ENCODE measurements around the gene SCN5A.
A peak's percentile ranks its signal among the peaks of the same experiment; 100 is the strongest.

SCN5A gene

GRCh38 chr3:38538773-38539353, 110.6 kb downstream of the SCN5A start:
- DNase-seq (ENCODE audit: low spot score) = no peak

GRCh38 chr3:38536671-38537070, 112.8 kb downstream of the SCN5A start:
- DNase-seq (ENCODE audit: low spot score) = no peak

DNA sequence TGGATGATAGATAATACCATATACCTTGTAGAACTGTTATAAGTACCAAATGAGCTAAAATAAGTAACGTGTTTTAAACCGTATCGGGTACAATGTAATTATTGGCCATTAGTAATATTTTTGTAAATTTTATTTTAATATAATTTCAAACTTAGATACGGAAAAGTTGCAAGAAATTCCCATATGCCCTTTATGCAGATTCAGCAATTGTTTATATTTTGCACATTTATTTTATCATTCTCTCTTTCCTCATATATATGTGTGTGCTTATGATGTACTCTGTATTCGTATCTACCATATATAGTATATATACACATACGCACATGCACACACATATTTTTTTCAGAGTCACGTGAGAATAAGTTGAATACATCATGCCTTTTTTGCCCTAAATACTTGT, 114.9 kb downstream of the SCN5A start:
- no peak for DNase-seq (ENCODE audit: low spot score)

- DNase-seq (ENCODE audit: low spot score) = no peak
Observed at GRCh38 chr3:38534180-38534579, 115.3 kb downstream of the SCN5A start.

- no peak for DNase-seq (ENCODE audit: low spot score)
Observed at GRCh38 chr3:38533285-38533976, 116.1 kb downstream of the SCN5A start.

DNA sequence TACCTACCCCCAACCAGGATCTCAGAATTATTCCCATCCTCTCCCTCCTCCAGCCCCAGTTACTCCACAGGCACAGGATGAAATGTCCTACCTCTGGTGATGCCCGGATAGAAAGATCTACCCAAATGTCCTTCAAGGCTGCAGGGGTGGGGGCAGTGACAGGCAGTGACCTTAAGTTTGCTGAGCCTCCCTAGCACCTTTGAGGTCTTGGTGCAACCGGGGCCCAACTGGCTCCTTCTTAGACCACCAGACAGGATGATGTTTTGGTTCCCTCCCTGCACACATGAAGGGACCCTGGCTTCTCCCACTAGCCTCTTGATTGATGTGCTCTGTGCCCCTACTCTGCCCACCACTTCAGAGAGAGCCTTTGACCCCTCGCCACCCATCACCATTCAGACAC, 117.0 kb downstream of the SCN5A start:
- no peak for DNase-seq (ENCODE audit: low spot score)

GRCh38 chr3:38528457-38528856, 121.0 kb downstream of the SCN5A start:
- DNase-seq (ENCODE audit: low spot score) = no peak

DNA sequence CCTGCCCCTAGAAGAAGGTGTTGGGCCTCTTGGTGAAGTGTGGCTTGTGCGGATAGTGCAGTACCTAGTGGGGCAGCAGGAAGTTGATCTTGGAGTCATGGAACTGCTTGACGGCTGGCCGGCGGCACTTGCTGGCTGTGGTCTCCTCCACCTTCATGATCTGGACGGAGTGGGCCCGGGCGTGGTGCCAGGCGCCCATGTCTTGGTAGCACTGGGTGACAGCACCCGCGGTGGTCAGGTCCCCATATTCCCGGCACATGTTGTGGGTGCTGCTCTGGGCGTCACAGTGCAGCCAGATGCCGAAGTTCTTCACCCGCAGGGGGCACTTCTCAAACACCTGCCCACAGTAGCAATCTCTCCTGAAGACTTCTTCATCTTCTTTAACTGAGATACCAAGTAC, 122.7 kb downstream of the SCN5A start:
- no peak for DNase-seq (ENCODE audit: low spot score)

- no peak for DNase-seq (ENCODE audit: low spot score)
Observed at GRCh38 chr3:38524141-38524739, 125.2 kb downstream of the SCN5A start.

GRCh38 chr3:38522002-38522401, 127.5 kb downstream of the SCN5A start:
- DNase-seq (ENCODE audit: low spot score) = no peak

GRCh38 chr3:38521391-38521987, 128.0 kb downstream of the SCN5A start:
- DNase-seq (ENCODE audit: low spot score) = peak; percentile 75

DNA sequence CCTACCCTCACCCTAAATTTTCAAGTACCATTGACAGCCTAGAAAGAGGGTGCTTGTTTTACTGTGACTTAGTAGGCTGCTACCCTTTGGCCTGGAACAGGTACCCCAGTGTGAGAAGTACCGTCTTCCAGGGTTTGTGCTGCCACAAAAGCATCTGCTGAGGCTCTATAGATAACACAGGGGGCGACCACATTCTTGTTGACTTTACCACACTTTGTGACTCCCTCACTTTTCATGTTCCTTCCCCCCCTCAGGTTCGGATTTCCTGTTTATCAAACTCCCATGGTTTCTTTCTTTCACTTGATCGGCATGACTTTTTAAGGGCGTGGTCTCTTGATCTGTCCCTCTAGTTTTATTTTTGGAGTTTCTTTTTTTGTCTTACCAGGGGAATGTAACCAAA, 129.8 kb downstream of the SCN5A start:
- no peak for DNase-seq (ENCODE audit: low spot score)

- DNase-seq (ENCODE audit: low spot score) = peak; percentile 18
Observed at GRCh38 chr3:38519000-38519399, 130.5 kb downstream of the SCN5A start.

GRCh38 chr3:38516669-38517068, 132.8 kb downstream of the SCN5A start:
- no peak for DNase-seq (ENCODE audit: low spot score)

DNA sequence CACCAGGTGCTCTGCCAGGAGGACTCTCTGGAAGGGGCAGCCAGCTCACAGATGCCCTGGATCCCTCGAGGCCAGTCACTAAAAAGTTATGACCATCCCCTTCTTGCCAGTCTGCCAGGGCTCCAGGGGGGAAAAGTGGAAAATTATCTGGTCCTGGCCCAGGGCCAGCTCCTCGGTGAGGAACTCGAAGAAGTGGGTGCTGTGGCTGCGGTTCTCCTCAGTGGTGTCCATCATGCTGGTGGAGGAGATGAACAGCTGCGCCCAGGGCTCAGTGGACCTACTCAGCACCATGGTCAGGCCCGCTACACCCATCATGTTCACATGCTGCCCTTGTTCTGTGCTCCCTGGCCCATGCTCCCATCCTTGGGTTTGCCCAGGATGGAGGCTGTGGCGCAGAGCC, 134.1 kb downstream of the SCN5A start:
- DNase-seq (ENCODE audit: low spot score) = no peak

DNA sequence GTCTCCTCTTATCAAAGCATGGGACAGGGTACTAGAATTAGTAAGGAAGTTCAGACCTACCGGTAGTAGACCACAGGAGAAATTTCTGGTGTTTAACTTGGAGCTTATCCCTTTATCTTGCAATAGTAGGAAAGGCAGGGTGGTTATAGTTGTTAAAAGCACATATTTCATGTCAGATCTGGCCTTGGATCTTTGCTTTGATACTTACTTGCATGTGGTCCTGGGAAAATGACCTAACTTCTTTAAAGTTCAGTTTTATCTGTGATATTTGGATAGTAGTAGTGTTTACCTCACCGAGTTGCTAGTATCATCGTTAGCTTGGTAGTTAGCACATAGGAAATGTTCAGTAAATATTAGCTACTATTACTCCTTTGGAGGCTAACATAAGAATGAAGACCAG, 137.9 kb downstream of the SCN5A start:
- DNase-seq (ENCODE audit: low spot score) = no peak

- DNase-seq (ENCODE audit: low spot score) = no peak
Observed at GRCh38 chr3:38510631-38511030, 138.9 kb downstream of the SCN5A start.

- DNase-seq (ENCODE audit: low spot score) = no peak
Observed at GRCh38 chr3:38509732-38510131, 139.8 kb downstream of the SCN5A start.

GRCh38 chr3:38507120-38507519, 142.4 kb downstream of the SCN5A start:
- no peak for DNase-seq (ENCODE audit: low spot score)

DNA sequence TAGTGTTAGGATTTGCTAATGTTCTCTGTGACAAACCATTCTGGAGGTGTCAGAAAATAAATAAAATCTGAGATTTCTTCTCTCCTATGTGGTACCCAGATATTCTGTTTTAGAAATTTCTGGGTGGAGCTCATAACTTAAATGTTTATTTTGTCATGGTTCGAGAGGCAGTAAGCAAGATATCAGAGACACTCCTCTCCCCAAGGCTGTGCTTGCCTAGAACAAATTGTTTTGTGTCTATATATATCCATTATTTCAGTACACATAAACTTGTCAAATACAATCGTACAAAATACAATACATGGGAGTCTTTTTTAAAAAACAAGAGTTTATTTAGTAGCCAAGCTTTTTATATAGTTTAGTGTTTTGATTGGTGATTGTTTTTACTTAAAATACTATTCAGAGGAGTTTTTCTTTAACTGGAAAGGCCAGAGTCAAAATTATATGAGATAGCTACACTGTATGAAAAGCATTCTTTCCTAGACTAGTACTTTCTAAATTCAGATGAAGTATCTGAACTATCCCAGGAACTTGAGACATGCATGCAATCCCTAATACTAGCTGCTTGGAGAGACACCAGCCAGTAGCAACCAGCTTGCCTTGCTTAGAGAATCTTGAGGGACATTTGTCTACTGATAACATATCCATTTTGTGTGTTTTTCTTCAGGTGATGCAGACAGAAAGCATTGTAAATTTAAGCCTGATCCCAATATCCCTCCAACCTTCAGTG, 148.6 kb downstream of the SCN5A start:
- no peak for DNase-seq (ENCODE audit: low spot score)

Data from AG08395 (cell line).